Suprapubic skin (tissue), 4 donors: ENCODE results near the gene C17orf58. TPM values are rescaled to one million over a fixed set of nuclear protein-coding genes. Genes with fewer than 3 reads are reported as not detected.
"Not testable (repeated sequence)": the region's sequence is repeated elsewhere in the genome, so short reads cannot be mapped to it uniquely, and the experiment has no call there.

Experiments used
- DNase-seq, 2 donors: peaks; one replicate each; pipeline ENCODE4 v3.0.0-alpha.2; 2019; ENCODE audit warnings: low spot score in 2 of 2
- H3K27ac ChIP-seq: fragments of 200-600 bp; sonication (generic); one replicate; pipeline ENCODE4 v1.5.1; 2019
- H3K27me3 ChIP-seq: fragments of 200-600 bp; sonication (generic); one replicate; pipeline ENCODE4 v1.5.1; 2019
- H3K36me3 ChIP-seq: fragments of 200-600 bp; sonication (generic); one replicate; pipeline ENCODE4 v1.5.1; 2019
- H3K4me1 ChIP-seq: fragments of 200-600 bp; sonication (generic); one replicate; pipeline ENCODE4 v1.5.1; 2019
- H3K4me3 ChIP-seq: fragments of 200-600 bp; sonication (generic); one replicate; pipeline ENCODE4 v1.5.1; 2019; ENCODE audit warnings: mild to moderate bottlenecking
- H3K9me3 ChIP-seq: fragments of 200-600 bp; sonication (generic); one replicate; pipeline ENCODE4 v1.5.1; 2019
- CTCF ChIP-seq, 2 donors: fragments of 200-600 bp in 1 of 2; fragments of 450-650 bp in 1 of 2; sonication (generic) in 1 of 2; IDR thresholded peaks; one replicate each; pipeline ENCODE4 v1.5.1; 2016 to 2019; ENCODE audit warnings: antibody characterized with exemption in 2 of 2, mild to moderate bottlenecking in 1 of 2, moderate library complexity in 1 of 2
- EP300 ChIP-seq: sonication (generic); formaldehyde crosslinking; IDR thresholded peaks from one replicate; pipeline ENCODE4 v1.6.1; 2017; ENCODE audit warnings: antibody characterized with exemption
- POLR2A ChIP-seq, 2 donors: fragments of 450-650 bp; IDR thresholded peaks; one replicate each; pipeline ENCODE4 v1.6.1; 2017; ENCODE audit warnings: antibody characterized with exemption in 2 of 2, mild to moderate bottlenecking in 2 of 2, moderate library complexity in 2 of 2
- POLR2AphosphoS5 ChIP-seq, 3 donors: sonication (generic); formaldehyde crosslinking; IDR thresholded peaks; one replicate each; pipeline ENCODE4 v1.6.1; 2017; ENCODE audit warnings: antibody characterized with exemption in 3 of 3
- WGBS: methylation state at CpG from one replicate; pipeline ENCODE4 v1.1.5; 2018; 5-methylcytosine and 5-hydroxymethylcytosine counted together
- total RNA-seq, 4 donors: library from RNA; depleted of rRNA; stranded (reverse); fragments of >200 nt; gene quantifications; one replicate each; pipeline ENCODE4 v1.1.0, GENCODE V29; 2016

The C17orf58 gene
- total RNA-seq, 4 donors from 2014 or later: 3.4 to 8.0 (median 5.6) TPM

- no peak for TF ChIP-seq POLR2A (IDR thresholded peaks at IDR 0.05)
- TF ChIP-seq EP300: no peak
- TF ChIP-seq POLR2AphosphoS5 (IDR thresholded peaks at IDR 0.05): no peak
- no peak for TF ChIP-seq CTCF (IDR thresholded peaks at IDR 0.05)
- peak overlapping the region; percentile 74 for H3K4me3 ChIP-seq
- H3K9me3 ChIP-seq: no peaks in the 10 kb centered on the region
- no peaks in the 10 kb centered on the region for H3K36me3 ChIP-seq
- WGBS: 69% methylated on average over 9 of the region's 9 CpGs
- H3K4me1 ChIP-seq: peaks cover 8% of the 10 kb centered on the region
- no peak for DNase-seq
- H3K27me3 ChIP-seq: no peaks in the 10 kb centered on the region
- H3K27ac ChIP-seq: no peak overlapping the region
Observed at GRCh38 chr17:68019336-68019674, 23.0 kb upstream of the C17orf58 start.

GRCh38 chr17:68018493-68018892 lies 22.2 kb upstream of the C17orf58 start:
- WGBS: 97% methylated on average over 21 of the region's 21 CpGs

GRCh38 chr17:68016838-68017237 lies 20.6 kb upstream of the C17orf58 start:
- Histone ChIP-seq H3K27ac (no peak overlapping the region), H3K36me3 (no peaks in the 10 kb centered on the region), H3K4me1 (peaks cover 8% of the 10 kb centered on the region), H3K27me3 (no peaks in the 10 kb centered on the region), H3K9me3 (no peaks in the 10 kb centered on the region), H3K4me3 (no peak overlapping the region)
- TF ChIP-seq POLR2A (IDR thresholded peaks at IDR 0.05): no peak
- TF ChIP-seq CTCF (IDR thresholded peaks at IDR 0.05): no peak
- no peak for TF ChIP-seq EP300
- no peak for TF ChIP-seq POLR2AphosphoS5 (IDR thresholded peaks at IDR 0.05)
- DNase-seq: no peak
- 100% methylated on average over 2 of the region's 2 CpGs for WGBS

More at GRCh38 chr17:68018493-68018892, 22.2 kb upstream of the C17orf58 start:
- H3K27ac ChIP-seq, H3K4me3 ChIP-seq, H3K9me3 ChIP-seq, H3K27me3 ChIP-seq, H3K36me3 ChIP-seq, H3K4me1 ChIP-seq, DNase-seq: not testable (repeated sequence)

GRCh38 chr17:68015081-68015723 lies 18.9 kb upstream of the C17orf58 start:
- Histone ChIP-seq H3K4me1 (peaks cover 1% of the 10 kb centered on the region), H3K36me3 (no peaks in the 10 kb centered on the region), H3K4me3 (no peak overlapping the region), H3K27me3 (no peaks in the 10 kb centered on the region), H3K9me3 (no peaks in the 10 kb centered on the region), H3K27ac (no peak overlapping the region)
- TF ChIP-seq POLR2A (IDR thresholded peaks at IDR 0.05) (no peak), CTCF (IDR thresholded peaks at IDR 0.05) (no peak), POLR2AphosphoS5 (IDR thresholded peaks at IDR 0.05) (no peak), EP300 (no peak)
- no peak for DNase-seq
- 80% methylated on average over 11 of the region's 11 CpGs for whole genome bisulfite sequencing

GRCh38 chr17:68013385-68013784 lies 17.1 kb upstream of the C17orf58 start:
- Histone ChIP-seq H3K36me3 (no peaks in the 10 kb centered on the region), H3K27ac (no peak overlapping the region)
- no peak for TF ChIP-seq CTCF (IDR thresholded peaks at IDR 0.05)
- TF ChIP-seq EP300: no peak
- no peak for TF ChIP-seq POLR2AphosphoS5 (IDR thresholded peaks at IDR 0.05)
- no peak for TF ChIP-seq POLR2A (IDR thresholded peaks at IDR 0.05)

GRCh38 chr17:68011199-68011665 lies 15.0 kb upstream of the C17orf58 start:
- Histone ChIP-seq H3K27ac (no peak overlapping the region), H3K27me3 (no peaks in the 10 kb centered on the region), H3K36me3 (no peaks in the 10 kb centered on the region), H3K4me3 (no peak overlapping the region), H3K4me1 (no peaks in the 10 kb centered on the region), H3K9me3 (no peaks in the 10 kb centered on the region)
- no peak for DNase-seq
- TF ChIP-seq POLR2AphosphoS5 (IDR thresholded peaks at IDR 0.05): no peak
- peak; percentile 43 to 67 for TF ChIP-seq CTCF (IDR thresholded peaks at IDR 0.05)
- no peak for TF ChIP-seq POLR2A (IDR thresholded peaks at IDR 0.05)
- no peak for TF ChIP-seq EP300
- 44% methylated on average over 20 of the region's 20 CpGs for WGBS

More at GRCh38 chr17:68013385-68013784, 17.1 kb upstream of the C17orf58 start:
- no peaks in the 10 kb centered on the region for H3K27me3 ChIP-seq
- no peaks in the 10 kb centered on the region for H3K4me1 ChIP-seq
- DNase-seq: no peak
- no peaks in the 10 kb centered on the region for H3K9me3 ChIP-seq
- H3K4me3 ChIP-seq: no peak overlapping the region
